Activated naive CD8-positive, alpha-beta T cell treated with anti-CD3 and anti-CD28 coated beads, Interleukin-2, amount 10 ng/mL, durations not matched to agents 7 days and 5 days (primary cell): ENCODE data around the gene MUL1. TPM values are rescaled to one million over a fixed set of nuclear protein-coding genes. Genes with fewer than 3 reads are reported as not detected.

Source experiments
- ATAC-seq: fragments of 150-1000 bp; cut with Tn5 transposase; one replicate; pipeline ENCODE4 v1.10.0; 2021; ENCODE audit warnings: low read depth, moderate library complexity
- POLR2A ChIA-PET: fragments of 350-600 bp; sonication (Branson Sonifier 250); formaldehyde crosslinking; loops from one replicate; lab custom pipeline; 2021; ENCODE audit warnings: antibody characterized with exemption; lab: Charles Lee
- DNase-seq: peaks from one replicate; pipeline ENCODE4 v3.0.0; 2021
- H3K27ac Mint-ChIP-seq: one replicate; pipeline ENCODE4 v1.8.0; 2022; ENCODE audit warnings: mild to moderate bottlenecking, mixed read lengths
- H3K27me3 Mint-ChIP-seq: one replicate; pipeline ENCODE4 v1.8.0; 2022; ENCODE audit warnings: mild to moderate bottlenecking, moderate library complexity, mixed read lengths
- H3K36me3 Mint-ChIP-seq: one replicate; pipeline ENCODE4 v1.8.0; 2021; ENCODE audit warnings: mild to moderate bottlenecking, mixed read lengths
- H3K4me1 Mint-ChIP-seq: one replicate; pipeline ENCODE4 v1.8.0; 2021; ENCODE audit warnings: mixed read lengths
- H3K4me3 Mint-ChIP-seq: one replicate; pipeline ENCODE4 v1.8.0; 2022; ENCODE audit warnings: mild to moderate bottlenecking, moderate library complexity, mixed read lengths
- H3K9me3 Mint-ChIP-seq: one replicate; pipeline ENCODE4 v1.8.0; 2021; ENCODE audit warnings: mixed read lengths
- total RNA-seq, 2 experiments: library from RNA; stranded (reverse); gene quantifications; one replicate each; pipeline ENCODE4 v1.2.3, GENCODE V29; 2021

MUL1 gene
- total RNA-seq, 2 experiments from 2014 or later, result 17.1 to 19.8 TPM

GRCh38 chr1:20458717-20459116 is 49.2 kb downstream of the MUL1 start:
- DNase-seq (no peak), ATAC-seq (no peak)
- Mint-ChIP-seq H3K36me3 (no peaks in the 10 kb centered on the region), H3K9me3 (no peaks in the 10 kb centered on the region), H3K4me3 (no peak overlapping the region), H3K27me3 (peaks cover 7% of the 10 kb centered on the region), H3K27ac (no peak overlapping the region), H3K4me1 (no peaks in the 10 kb centered on the region)
- POLR2A ChIA-PET, result no interaction called here

- no peaks in the 10 kb centered on the region for H3K9me3 Mint-ChIP-seq
- no peak for DNase-seq
- ATAC-seq, result no peak
- H3K36me3 Mint-ChIP-seq, result no peaks in the 10 kb centered on the region
- no peak overlapping the region for H3K27ac Mint-ChIP-seq
- peaks cover 25% of the 10 kb centered on the region for H3K27me3 Mint-ChIP-seq
- POLR2A ChIA-PET, result no interaction called here
- H3K4me1 Mint-ChIP-seq, result no peaks in the 10 kb centered on the region
- H3K4me3 Mint-ChIP-seq, result no peak overlapping the region
Observed at GRCh38 chr1:20454004-20454403, 53.9 kb downstream of the MUL1 start.

DNA sequence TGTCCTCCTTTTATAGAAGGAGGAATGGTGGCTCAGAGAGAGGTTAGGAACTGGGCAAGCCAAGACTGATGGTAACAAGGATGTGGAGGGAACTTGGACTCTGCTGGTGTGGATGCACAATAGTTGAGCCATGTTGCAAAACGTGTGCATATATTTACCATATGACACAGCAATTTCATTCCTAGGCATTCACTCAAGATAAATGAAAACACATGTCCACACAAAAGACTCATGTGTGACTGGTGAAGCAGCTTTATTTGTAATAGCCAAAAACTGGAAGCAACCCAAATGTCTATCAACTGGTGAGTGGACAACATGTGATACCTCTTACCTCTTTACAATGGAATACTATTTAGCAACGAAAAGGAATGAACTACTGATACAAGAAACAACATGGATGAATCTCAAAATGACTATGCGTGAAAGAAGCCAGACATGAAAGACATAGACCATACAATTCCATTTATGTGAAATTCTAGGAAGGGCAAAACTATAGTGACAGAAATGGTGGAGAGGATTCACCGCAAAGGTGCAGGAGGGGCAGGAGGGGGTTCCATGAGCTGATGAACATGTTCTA is 58.1 kb downstream of the MUL1 start:
- no peak for DNase-seq
- no peaks in the 10 kb centered on the region for H3K9me3 Mint-ChIP-seq
- H3K27me3 Mint-ChIP-seq, result peaks cover 25% of the 10 kb centered on the region
- POLR2A ChIA-PET, result no interaction called here
- H3K4me3 Mint-ChIP-seq, result no peak overlapping the region
- no peak overlapping the region for H3K27ac Mint-ChIP-seq
- peaks cover 3% of the 10 kb centered on the region for H3K4me1 Mint-ChIP-seq
- no peaks in the 10 kb centered on the region for H3K36me3 Mint-ChIP-seq
- no peak for ATAC-seq

Other genes starting within 250 kb of the MUL1 start
- gene VWA5B1, start 217.3 kb downstream of the MUL1 start, total RNA-seq, result not detected
- gene CAMK2N1, start 21.9 kb downstream of the MUL1 start, total RNA-seq, result 1 to 10 TPM; 2.8 to 3.0 TPM
- gene FAM43B, start 44.4 kb upstream of the MUL1 start, total RNA-seq, result not detected
- gene CDA, start 80.9 kb upstream of the MUL1 start, total RNA-seq, result not detected
- 10 to 100 TPM in 1 of 2 experiments, 1 to 10 TPM in 1; 9.4 to 10.3 TPM for gene PINK1, start 125.3 kb upstream of the MUL1 start, total RNA-seq
- gene DDOST, start 153.2 kb upstream of the MUL1 start, total RNA-seq, result 100 to 1,000 TPM; 131 to 134 TPM
- gene KIF17, start 209.9 kb upstream of the MUL1 start, total RNA-seq, result not detected
- under 1 TPM; 0.11 to 0.14 TPM for gene SH2D5, start 224.6 kb upstream of the MUL1 start, total RNA-seq